Naive thymus-derived CD4-positive, alpha-beta T cell (primary cell): ENCODE results near the gene ADORA2B. TPM values are rescaled to one million over a fixed set of nuclear protein-coding genes. Genes with fewer than 3 reads are reported as not detected.

Source experiments
- ATAC-seq: fragments of 150-1000 bp; cut with Tn5 transposase; 2 replicates; pipeline ENCODE4 v1.10.0; 2021; ENCODE audit warnings: mild to moderate bottlenecking, moderate library complexity
- CTCF ChIA-PET: fragments of 350-600 bp; sonication (Branson Sonifier 250); formaldehyde crosslinking; loops from one replicate; lab custom pipeline; 2021; ENCODE audit warnings: antibody characterized with exemption; lab: Charles Lee
- POLR2A ChIA-PET: fragments of 350-600 bp; sonication (Branson Sonifier 250); formaldehyde crosslinking; loops from one replicate; lab custom pipeline; 2021; ENCODE audit warnings: antibody characterized with exemption, inconsistent platforms; lab: Charles Lee
- DNase-seq, 9 donors: peaks; one replicate each; pipeline versions ENCODE4 v3.0.0 to v3.0.0-alpha.2; 2020 to 2022; ENCODE audit warnings: mixed read lengths in 1 of 9
- H3K27ac ChIP-seq: one replicate; pipeline ENCODE4 v1.7.0; 2013; ENCODE audit warnings: mild to moderate bottlenecking, low read depth, low read length, moderate library complexity
- H3K27me3 ChIP-seq, 2 donors: one replicate each; pipeline ENCODE4 v1.7.0; 2013; ENCODE audit warnings: low read length in 2 of 2, mild to moderate bottlenecking in 2 of 2, moderate library complexity in 2 of 2; ENCODE audit not compliant: control insufficient read depth in 2 of 2, insufficient read depth in 2 of 2
- H3K36me3 ChIP-seq, 3 experiments: 1 replicate in 2 of 3; 2 replicates in 1 of 3; pipeline ENCODE4 v1.7.0; 2013; ENCODE audit warnings: low read length in 3 of 3, mild to moderate bottlenecking in 3 of 3, moderate library complexity in 1 of 3; ENCODE audit not compliant: insufficient read depth in 3 of 3, control insufficient read depth in 2 of 3
- H3K4me1 ChIP-seq, 2 donors: one replicate each; pipeline ENCODE4 v1.7.0; 2013; ENCODE audit warnings: low read length in 2 of 2, mild to moderate bottlenecking in 2 of 2, moderate library complexity in 1 of 2; ENCODE audit not compliant: control insufficient read depth in 2 of 2, insufficient read depth in 2 of 2
- H3K4me3 ChIP-seq: 2 replicates; pipeline ENCODE4 v1.7.0; 2013; ENCODE audit warnings: mild to moderate bottlenecking, low read length
- H3K9me3 ChIP-seq, 3 experiments: 1 replicate in 2 of 3; 2 replicates in 1 of 3; pipeline ENCODE4 v1.7.0; 2013; ENCODE audit warnings: low read length in 3 of 3; ENCODE audit not compliant: control insufficient read depth in 2 of 3
- H3K27ac Mint-ChIP-seq, 9 donors: one replicate each; pipeline ENCODE4 v1.8.0; 2020 to 2022; ENCODE audit warnings: mixed read lengths in 9 of 9, mild to moderate bottlenecking in 8 of 9, moderate library complexity in 5 of 9, inconsistent platforms in 2 of 9
- H3K27me3 Mint-ChIP-seq, 5 donors: one replicate each; pipeline ENCODE4 v1.8.0; 2021 to 2022; ENCODE audit warnings: mixed read lengths in 5 of 5, mild to moderate bottlenecking in 1 of 5
- H3K36me3 Mint-ChIP-seq, 5 donors: one replicate each; pipeline ENCODE4 v1.8.0; 2020 to 2022; ENCODE audit warnings: mixed read lengths in 5 of 5, mild to moderate bottlenecking in 3 of 5, inconsistent platforms in 1 of 5
- H3K4me1 Mint-ChIP-seq, 7 donors: one replicate each; pipeline ENCODE4 v1.8.0; 2020 to 2022; ENCODE audit warnings: mixed read lengths in 7 of 7, mild to moderate bottlenecking in 3 of 7, inconsistent platforms in 1 of 7
- H3K4me3 Mint-ChIP-seq, 10 donors: one replicate each; pipeline ENCODE4 v1.8.0; 2020 to 2022; ENCODE audit warnings: mild to moderate bottlenecking in 10 of 10, mixed read lengths in 10 of 10, moderate library complexity in 6 of 10, inconsistent platforms in 2 of 10
- H3K9me3 Mint-ChIP-seq, 11 donors: one replicate each; pipeline ENCODE4 v1.8.0; 2020 to 2022; ENCODE audit warnings: mixed read lengths in 11 of 11, mild to moderate bottlenecking in 4 of 11, inconsistent platforms in 1 of 11, moderate library complexity in 1 of 11
- intact Hi-C, 2 donors: fragments of 100-400 bp; cut with micrococcal nuclease; formaldehyde crosslinking; loops; one replicate each; pipeline ENCODE4 v1.15.1; 2023
- polyA plus RNA-seq, 2 donors: library from polyadenylated mRNA; unstranded; fragments of 300-500 nt; fragmentation: Illumina TruSeq; gene quantifications; one replicate each; pipeline ENCODE4 v1.2.3, GENCODE V29; 2021
- total RNA-seq, 6 experiments: library from RNA in 5 of 6; stranded (reverse) in 5 of 6; gene quantifications; 1 replicate in 5 of 6; 2 replicates in 1 of 6; pipeline ENCODE4 v1.2.3 and lab custom pipeline; 2021 to 2026

The ADORA2B gene
- total and polyA plus RNA-seq, 7 experiments from 2014 or later = 0.50 to 2.6 (median 1.6) TPM; not detected in 2

- no peak overlapping the region for H3K27ac ChIP-seq
- H3K9me3 ChIP-seq = no peaks in the 10 kb centered on the region
- H3K27me3 ChIP-seq = no peaks in the 10 kb centered on the region
- no peaks in the 10 kb centered on the region for H3K4me1 ChIP-seq
- H3K9me3 Mint-ChIP-seq = no peaks in the 10 kb centered on the region
- peaks cover 4 to 20% (median 9%) of the 10 kb centered on the region in 7 donors for H3K4me1 Mint-ChIP-seq
- H3K36me3 ChIP-seq = peaks cover 10 to 71% (median 14%) of the 10 kb centered on the region in 3 experiments
- intact Hi-C loops = no loop called here
- H3K36me3 Mint-ChIP-seq = peaks cover 16 to 50% (median 32%) of the 10 kb centered on the region in 5 donors
- no peaks in the 10 kb centered on the region for H3K27me3 Mint-ChIP-seq
- DNase-seq (no peak), ATAC-seq (no peak)
- H3K27ac Mint-ChIP-seq = peak overlapping the region in 8 of 9 donors; percentile 16 to 89 (median 54)
- no peak overlapping the region for H3K4me3 Mint-ChIP-seq
- ChIA-PET CTCF (interaction anchor here (0.7 kb wide), 1 partner anchor 16 kb away, joined by 4 read pairs; no protein-coding TSS in a partner anchor), POLR2A (no interaction called here)
- no peak overlapping the region for H3K4me3 ChIP-seq
Measured at GRCh38 chr17:15981646-15982580, 37.0 kb downstream of the ADORA2B start.

- intact Hi-C loops = loop anchor here (5.0 to 10.0 kb wide), 4 partner anchors 299 to 739 kb away; partner anchors contain the start of genes TRIM16 (in 1 of the 2) and ZNF286A (in 1 of the 2)
- H3K27me3 Mint-ChIP-seq = no peaks in the 10 kb centered on the region
- H3K4me1 Mint-ChIP-seq = peaks cover 12 to 36% (median 27%) of the 10 kb centered on the region in 7 donors
- DNase-seq (no peak), ATAC-seq (no peak)
- H3K9me3 ChIP-seq = no peaks in the 10 kb centered on the region
- H3K36me3 ChIP-seq = peaks cover 0 to 5% (median 0%) of the 10 kb centered on the region in 3 experiments
- H3K27ac ChIP-seq = no peak overlapping the region
- H3K4me3 ChIP-seq = no peak overlapping the region
- H3K27ac Mint-ChIP-seq = no peak overlapping the region
- peaks cover 9 to 13% of the 10 kb centered on the region in 2 donors for H3K4me1 ChIP-seq
- H3K36me3 Mint-ChIP-seq = peaks cover 0 to 22% (median 6%) of the 10 kb centered on the region in 5 donors
- H3K9me3 Mint-ChIP-seq = peaks cover 0 to 2% (median 0%) of the 10 kb centered on the region in 11 donors
- H3K27me3 ChIP-seq = no peaks in the 10 kb centered on the region
- ChIA-PET CTCF (interaction anchor here (0.6 to 1.5 kb wide), 4 partner anchors 11 to 168 kb away, joined by 3 to 6 read pairs (median 4); no protein-coding TSS in a partner anchor), POLR2A (interaction anchor here (0.6 kb wide), 2 partner anchors 11 to 217 kb away, joined by 3 read pairs; no protein-coding TSS in a partner anchor)
- no peak overlapping the region for H3K4me3 Mint-ChIP-seq
Measured at GRCh38 chr17:15996322-15996721, 51.4 kb downstream of the ADORA2B start.

GRCh38 chr17:15998031-15998562 lies 53.2 kb downstream of the ADORA2B start:
- H3K27me3 ChIP-seq = no peaks in the 10 kb centered on the region
- H3K27ac ChIP-seq = peak overlapping the region; percentile 86
- peak overlapping the region; percentile 72 for H3K4me3 ChIP-seq
- Mint-ChIP-seq H3K36me3 (peaks cover 4 to 35% (median 18%) of the 10 kb centered on the region in 5 donors), H3K4me1 (peaks cover 22 to 44% (median 35%) of the 10 kb centered on the region in 7 donors), H3K9me3 (peaks cover 0 to 6% (median 0%) of the 10 kb centered on the region in 11 donors), H3K4me3 (peak overlapping the region in 8 of 10 donors; percentile 87 to 95 (median 93)), H3K27ac (peak overlapping the region; percentile 91 to 99 (median 96)), H3K27me3 (no peaks in the 10 kb centered on the region)
- H3K9me3 ChIP-seq = no peaks in the 10 kb centered on the region
- DNase-seq (peak in 1 of 9 donors; percentile 12), ATAC-seq (no peak)
- intact Hi-C loops = loop anchor here (1.0 to 10.0 kb wide), 10 partner anchors 39 to 741 kb away; partner anchors contain the start of genes ZNF286A (in 2 of the 2), ADORA2B (in 1 of the 2) and TRIM16 (in 1 of the 2)
- ChIA-PET POLR2A (interaction anchor here (0.6 kb wide), 1 partner anchor 38 kb away, joined by 3 read pairs; no protein-coding TSS in a partner anchor), CTCF (interaction anchor here (0.6 to 1.7 kb wide), 4 partner anchors 17 to 521 kb away, joined by 3 to 8 read pairs (median 4); no protein-coding TSS in a partner anchor)
- peaks cover 11 to 16% of the 10 kb centered on the region in 2 donors for H3K4me1 ChIP-seq
- peaks cover 0 to 23% (median 9%) of the 10 kb centered on the region in 3 experiments for H3K36me3 ChIP-seq

GRCh38 chr17:15999141-15999973 lies 54.4 kb downstream of the ADORA2B start, which contains the start of the genes TTC19 and ZSWIM7:
Gene TTC19, plus strand, starts transcription at chr17:15999824. Its CDS starts 25 bp downstream, at chr17:15999849.
Gene ZSWIM7, minus strand, starts transcription at chr17:15999704. Its CDS starts 110 bp downstream, at chr17:15999594.
- H3K4me1 Mint-ChIP-seq = peaks cover 22 to 44% (median 41%) of the 10 kb centered on the region in 7 donors
- Histone ChIP-seq H3K9me3 (no peaks in the 10 kb centered on the region), H3K4me3 (peak within 1 kb of the TSS; percentile 88), H3K4me1 (peaks cover 11 to 16% of the 10 kb centered on the region in 2 donors), H3K36me3 (peaks cover 9 to 32% (median 18%) of the 10 kb centered on the region in 3 experiments), H3K27me3 (no peaks in the 10 kb centered on the region), H3K27ac (peak within 1 kb of the TSS; percentile 86)
- peak; percentile 84 to 95 (median 87) for DNase-seq
- H3K36me3 Mint-ChIP-seq = peaks cover 7 to 40% (median 23%) of the 10 kb centered on the region in 5 donors
- H3K4me3 Mint-ChIP-seq = peak within 1 kb of the TSS; percentile 87 to 97 (median 94)
- no peaks in the 10 kb centered on the region for H3K27me3 Mint-ChIP-seq
- CTCF ChIA-PET = interaction anchor here (0.7 to 1.7 kb wide), 4 partner anchors 8 to 439 kb away, joined by 3 to 8 read pairs (median 4); no protein-coding TSS in a partner anchor
- ATAC-seq = peak; percentile 93
- intact Hi-C loops = loop anchor here (1.0 to 10.0 kb wide), 11 partner anchors 40 to 742 kb away; partner anchors contain the start of genes TRIM16 (in 2 of the 2), ZNF286A (in 2 of the 2) and ADORA2B (in 1 of the 2)
- H3K27ac Mint-ChIP-seq = peak within 1 kb of the TSS; percentile 91 to 99 (median 96)
- peaks cover 0 to 6% (median 0%) of the 10 kb centered on the region in 11 donors for H3K9me3 Mint-ChIP-seq
- POLR2A ChIA-PET = interaction anchor here (0.6 to 2.2 kb wide), 7 partner anchors 10 to 205 kb away, joined by 3 to 9 read pairs (median 4); no protein-coding TSS in a partner anchor
